ENCODE results near the gene RB1.

DNA sequence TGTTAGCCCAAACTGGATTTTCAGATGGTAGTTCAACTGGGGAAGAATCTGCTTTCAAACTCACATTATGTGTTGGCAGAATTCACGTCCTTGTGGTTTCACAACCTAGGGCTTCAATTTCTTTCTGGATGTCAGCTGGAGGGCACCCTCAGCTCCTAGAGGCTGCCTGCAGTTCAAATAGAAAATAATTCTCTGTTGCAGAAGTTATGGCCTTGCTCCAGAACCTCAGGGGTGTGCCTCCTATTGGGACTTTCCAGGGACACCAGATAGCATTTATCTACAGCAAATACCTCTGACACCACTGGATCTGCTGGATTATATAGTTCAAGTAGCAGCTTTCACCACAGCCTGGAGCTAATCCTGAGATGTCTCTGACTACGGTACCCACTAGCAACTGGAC, 11.8 kb upstream of the RB1 start:
- no peak for TF ChIP-seq CTCF (IDR thresholded peaks at IDR 0.05; ENCODE audit: low read depth, low read length)
- no peak for TF ChIP-seq EZH2phosphoT487 (IDR thresholded peaks at IDR 0.05; ENCODE audit: low read depth)
